GM18519 (cell line): ENCODE measurements around the gene MAN1B1.
A peak's percentile ranks its signal among the peaks of the same experiment; 100 is the strongest.

Experiments used
- ATAC-seq: cut with Tn5 transposase; IDR thresholded peaks from one replicate; pipeline ENCODE4 v1.9.1; 2021; ENCODE audit warnings: mild to moderate bottlenecking, moderate library complexity; ENCODE audit not compliant: unreplicated experiment, low FRiP score

MAN1B1 gene

GRCh38 chr9:137086531-137087408 lies at the start of gene MAN1B1:
Gene MAN1B1 (plus strand): TSS chr9:137086985. CDS start chr9:137087000, 15 bp downstream.
- peak; percentile 79 for ATAC-seq

DNA sequence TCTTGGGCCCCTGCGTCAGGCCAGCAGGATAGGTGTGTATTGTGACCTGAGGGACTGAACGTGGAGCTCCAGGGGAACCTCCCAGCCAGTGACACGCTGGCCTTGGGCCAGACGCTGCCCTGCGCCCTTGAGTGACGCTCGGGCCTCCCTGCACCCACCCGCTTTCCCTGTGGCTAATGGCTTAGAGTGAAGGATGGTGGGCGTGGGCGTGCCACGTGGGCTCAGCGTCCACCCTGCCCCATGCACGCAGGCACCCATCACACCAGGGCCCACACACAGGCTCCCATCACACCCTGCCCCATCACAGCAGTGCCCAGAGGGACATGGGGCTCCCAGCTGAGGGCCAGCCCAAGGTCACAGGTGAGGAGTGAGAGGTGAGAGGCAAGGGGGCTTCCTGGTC lies 49.8 kb upstream of the MAN1B1 start:
- no peak for ATAC-seq

DNA sequence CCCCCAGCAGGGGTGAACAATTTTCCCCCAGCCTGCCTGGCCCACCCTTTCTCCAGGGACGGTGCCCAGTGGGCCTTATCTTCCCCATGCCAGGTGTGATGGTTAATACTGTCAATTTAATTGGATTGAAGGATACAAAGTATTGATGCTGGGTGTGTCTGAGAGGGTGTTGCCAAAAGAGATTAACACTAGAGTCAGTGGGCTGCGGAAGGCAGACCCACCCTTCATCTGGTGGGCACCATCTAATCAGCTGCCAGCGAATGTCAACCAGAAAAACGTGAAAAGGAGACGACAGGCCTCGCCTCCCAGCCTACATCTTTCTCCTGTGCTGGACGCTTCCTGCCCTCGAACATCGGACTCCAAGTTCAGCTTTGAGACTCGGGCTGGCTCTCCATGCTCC lies 49.3 kb upstream of the MAN1B1 start:
- ATAC-seq: no peak

DNA sequence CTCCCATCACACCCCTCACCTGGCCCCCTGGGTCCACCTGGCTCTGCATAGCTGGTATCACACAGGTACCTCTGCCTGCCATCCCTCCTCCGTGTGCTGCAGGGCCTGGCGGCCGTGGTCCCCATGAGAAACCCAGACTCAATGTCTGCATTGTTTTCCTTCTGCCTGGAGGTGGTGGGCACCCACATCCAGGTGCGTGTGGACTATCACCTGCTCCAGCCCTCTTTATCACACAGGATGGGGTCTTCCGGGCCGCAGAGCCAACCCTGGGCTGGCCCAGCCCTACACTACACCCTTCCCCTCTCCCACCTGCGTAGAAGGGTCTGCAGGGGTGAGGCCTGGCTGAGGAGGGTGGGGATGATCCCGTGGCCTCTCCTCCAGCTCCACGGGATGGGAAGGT lies 47.9 kb upstream of the MAN1B1 start:
- no peak for ATAC-seq

GRCh38 chr9:137039611-137040366 lies 47.0 kb upstream of the MAN1B1 start:
- no peak for ATAC-seq

- no peak for ATAC-seq
Observed at GRCh38 chr9:137040568-137040967, 46.2 kb upstream of the MAN1B1 start.

DNA sequence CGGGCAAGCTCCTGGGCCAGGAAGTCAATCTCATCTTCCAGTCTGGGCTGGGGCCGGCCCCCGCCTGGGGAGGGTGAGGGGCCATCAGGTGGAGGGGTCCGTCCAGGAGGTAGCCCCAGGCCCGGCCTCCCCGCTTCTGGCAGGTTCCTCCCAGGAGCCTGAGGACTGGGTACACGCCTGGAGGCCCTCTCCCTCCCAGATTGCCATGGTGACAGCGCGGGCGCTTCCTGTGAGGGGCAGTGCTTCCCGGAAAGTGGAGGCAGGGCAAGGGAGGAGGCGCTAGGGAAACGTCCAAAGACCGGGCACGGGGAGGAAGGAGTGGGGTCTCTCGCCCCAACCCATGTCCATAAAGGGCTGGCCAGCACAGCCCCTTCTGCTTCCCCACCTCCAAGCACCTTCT lies 45.7 kb upstream of the MAN1B1 start:
- ATAC-seq: no peak

DNA sequence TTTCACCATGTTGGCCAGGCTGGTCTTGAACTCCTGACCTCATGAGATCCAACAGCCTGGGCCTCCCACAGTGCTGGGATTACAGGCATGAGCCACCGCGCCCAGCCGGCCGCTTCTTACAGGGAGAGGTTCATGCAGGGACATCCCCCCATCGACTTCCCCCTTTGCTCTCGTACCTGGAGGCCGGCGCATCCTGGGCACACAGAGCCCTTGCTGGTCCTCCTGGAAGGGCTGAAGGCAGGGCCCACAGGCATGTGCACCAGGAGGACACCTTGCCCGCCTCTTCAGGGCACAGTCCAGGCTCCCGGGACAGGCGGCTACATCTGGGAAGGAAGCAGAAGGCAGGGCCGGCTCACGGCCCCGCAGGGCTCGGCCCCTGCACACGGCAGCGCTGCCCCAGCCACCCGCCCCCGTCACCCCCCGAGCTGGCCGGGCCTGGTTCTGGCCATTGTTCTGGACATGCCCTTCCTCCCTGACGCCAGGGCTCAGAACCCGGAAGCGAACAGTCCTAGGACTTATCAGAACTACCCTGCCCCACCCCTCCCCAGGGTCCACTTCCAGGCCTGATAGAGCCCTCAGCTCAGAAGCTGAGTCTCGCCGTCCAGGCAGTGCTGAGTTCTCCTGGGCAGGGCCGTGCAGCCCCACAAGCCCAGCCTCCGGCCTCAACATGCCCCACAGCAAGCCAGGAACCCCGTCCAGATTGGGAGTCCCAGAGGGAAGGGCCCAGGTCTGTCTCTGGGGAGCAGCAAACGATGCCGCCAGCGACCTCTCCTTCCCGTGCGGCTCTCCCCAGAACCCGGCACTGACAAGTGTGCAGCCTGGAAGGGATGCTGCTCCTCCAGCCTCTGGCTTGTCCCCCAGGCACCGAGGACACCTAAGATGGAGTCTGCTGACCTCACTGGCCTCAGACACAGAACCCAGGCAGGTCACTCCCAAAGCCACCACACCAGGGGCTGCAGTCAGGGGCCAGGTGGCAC lies 43.7 kb upstream of the MAN1B1 start:
- ATAC-seq: no peak

- no peak for ATAC-seq
Observed at GRCh38 chr9:137044037-137044436, 42.7 kb upstream of the MAN1B1 start.

GRCh38 chr9:137044502-137045177 lies 42.1 kb upstream of the MAN1B1 start:
- no peak for ATAC-seq

- no peak for ATAC-seq
Observed at GRCh38 chr9:137045294-137046087, 41.3 kb upstream of the MAN1B1 start.

- no peak for ATAC-seq
Observed at GRCh38 chr9:137046088-137046787, 40.5 kb upstream of the MAN1B1 start, which contains the start of gene NPDC1. Gene NPDC1 (minus strand): TSS chr9:137046177. CDS start chr9:137045989, 188 bp downstream.

- ATAC-seq: no peak
Observed at GRCh38 chr9:137048655-137049543, 37.9 kb upstream of the MAN1B1 start.

DNA sequence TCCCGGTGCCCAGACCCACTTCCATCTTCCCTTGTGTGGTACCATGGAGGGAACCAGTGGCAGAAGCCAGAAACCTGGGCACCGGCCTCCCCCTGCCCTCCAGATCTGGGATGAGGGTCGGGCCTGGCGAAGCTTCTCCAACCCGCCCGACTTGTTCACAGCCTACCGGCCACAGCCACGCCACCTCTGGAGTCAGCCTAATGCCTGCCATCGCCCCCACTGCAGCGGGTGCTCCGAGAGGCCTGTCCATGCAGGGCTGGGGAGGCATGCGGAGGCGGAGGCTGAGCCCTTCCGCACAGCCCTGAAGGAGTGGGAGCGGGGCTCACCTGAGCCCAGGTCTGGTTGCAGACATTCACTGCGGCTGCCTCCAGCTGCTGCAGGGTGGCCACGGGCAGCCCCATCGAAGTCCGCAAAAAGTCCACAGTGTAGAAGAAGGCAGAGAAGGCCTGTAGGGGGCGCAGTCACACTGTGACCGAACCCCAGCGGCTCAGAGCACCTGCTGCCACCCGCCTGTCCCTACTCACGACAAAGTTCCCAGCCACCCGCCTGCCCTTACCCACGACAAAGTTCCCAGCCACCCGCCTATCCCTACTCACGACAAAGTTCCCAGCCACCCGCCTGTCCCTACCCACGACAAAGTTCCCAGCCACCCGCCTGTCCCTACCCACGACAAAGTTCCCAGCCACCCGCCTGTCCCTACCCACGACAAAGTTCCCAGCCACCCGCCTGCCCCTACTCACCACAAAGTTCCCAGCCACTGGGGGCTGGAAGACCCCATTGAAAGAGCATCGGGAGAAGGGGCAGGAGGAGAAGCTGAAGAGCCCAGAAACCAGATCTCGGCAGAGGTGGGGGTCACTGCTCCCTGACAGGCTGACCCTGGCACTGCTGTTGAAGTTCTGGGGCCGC lies 37.0 kb upstream of the MAN1B1 start:
- ATAC-seq: no peak

GRCh38 chr9:137050570-137050969 lies 36.2 kb upstream of the MAN1B1 start:
- no peak for ATAC-seq

- no peak for ATAC-seq
Observed at GRCh38 chr9:137051145-137051724, 35.5 kb upstream of the MAN1B1 start.
